IMR-90 (cell line): ENCODE measurements around the gene RADIL. TPM values are rescaled to one million over a fixed set of nuclear protein-coding genes. Genes with fewer than 3 reads are reported as not detected.

Source experiments
- ATAC-seq: fragments of 200-7000 bp; cut with Tn5 transposase; 2 replicates; pipeline ENCODE4 v1.9.1; 2020; ENCODE audit warnings: low read depth, mild to moderate bottlenecking, moderate library complexity
- BruUV-seq: library from RNA; stranded (reverse); fragments of 400-500 nt; replicated peaks from 2 replicates; lab custom pipeline; 2021; lab: Mats Ljungman, UMichigan
- CTCF ChIA-PET: fragments of 300-600 bp; formaldehyde crosslinking; extraction: SDS; loops from one replicate; lab custom pipeline; 2021; ENCODE audit warnings: antibody characterized with exemption; lab: Yijun Ruan, JAX
- POLR2A ChIA-PET: fragments of 300-600 bp; sonication (Branson Sonifier 250); formaldehyde crosslinking; loops from one replicate; lab custom pipeline; 2022; ENCODE audit warnings: antibody characterized with exemption; ENCODE audit not compliant: unreplicated experiment; lab: Charles Lee
- DNase-seq: peaks from one replicate; pipeline ENCODE4 v3.0.0; 2013
- H2AFZ ChIP-seq: replicated peaks from 2 replicates; pipeline ENCODE3; 2013; ENCODE audit warnings: low read length, mild to moderate bottlenecking; ENCODE audit not compliant: poor library complexity
- H2AK5ac ChIP-seq: 2 replicates; pipeline ENCODE4 v1.6.1; 2013; ENCODE audit warnings: low read depth, low read length, inconsistent platforms
- H2AK9ac ChIP-seq: replicated peaks from 2 replicates; pipeline ENCODE3; 2013; ENCODE audit warnings: mild to moderate bottlenecking, low read depth, low read length, moderate library complexity; ENCODE audit not compliant: poor library complexity
- H2BK120ac ChIP-seq: 2 replicates; pipeline ENCODE4 v1.6.1; 2013; ENCODE audit warnings: low read depth, low read length, inconsistent platforms
- H2BK15ac ChIP-seq: 3 replicates; pipeline ENCODE4 v1.6.1; 2013; ENCODE audit warnings: low read depth, low read length, inconsistent platforms
- H2BK20ac ChIP-seq: 2 replicates; pipeline ENCODE4 v1.6.1; 2013; ENCODE audit warnings: low read depth, mild to moderate bottlenecking, inconsistent platforms, low read length, moderate library complexity
- H2BK5ac ChIP-seq: 2 replicates; pipeline ENCODE4 v1.6.1; 2013; ENCODE audit warnings: mild to moderate bottlenecking, low read depth, low read length, inconsistent platforms; ENCODE audit not compliant: poor library complexity, severe bottlenecking
- H3K14ac ChIP-seq: replicated peaks from 2 replicates; pipeline ENCODE4 v1.6.1; 2013; ENCODE audit warnings: low read depth, low read length, inconsistent platforms
- H3K18ac ChIP-seq: 2 replicates; pipeline ENCODE4 v1.6.1; 2013; ENCODE audit warnings: low read depth, low read length, control low read depth
- H3K23ac ChIP-seq: 2 replicates; pipeline ENCODE4 v1.6.1; 2013; ENCODE audit warnings: low read depth, low read length, inconsistent platforms
- H3K27ac ChIP-seq: 2 replicates; pipeline ENCODE4 v1.5.1; 2013; ENCODE audit warnings: mild to moderate bottlenecking, control low read depth, low read length; ENCODE audit not compliant: insufficient read depth
- H3K27me3 ChIP-seq: 2 replicates; pipeline ENCODE4 v1.6.1; 2013; ENCODE audit warnings: low read length; ENCODE audit not compliant: control insufficient read depth, insufficient read depth
- H3K36me3 ChIP-seq: 2 replicates; pipeline ENCODE4 v1.6.1; 2013; ENCODE audit warnings: low read length, mixed read lengths; ENCODE audit not compliant: control insufficient read depth, insufficient read depth
- H3K4ac ChIP-seq: 2 replicates; pipeline ENCODE4 v1.6.1; 2013; ENCODE audit warnings: low read depth, low read length, inconsistent platforms
- H3K4me1 ChIP-seq: 2 replicates; pipeline ENCODE4 v1.6.1; 2013; ENCODE audit warnings: low read length, mixed read lengths; ENCODE audit not compliant: control insufficient read depth, insufficient read depth
- H3K4me2 ChIP-seq: 2 replicates; pipeline ENCODE4 v1.6.1; 2013; ENCODE audit warnings: low read depth, mild to moderate bottlenecking, control low read depth, low read length, moderate library complexity
- H3K4me3 ChIP-seq: 2 replicates; pipeline ENCODE4 v1.5.1; 2013; ENCODE audit warnings: low read depth, mild to moderate bottlenecking, control low read depth, low read length, moderate library complexity; ENCODE audit not compliant: insufficient read depth
- H3K56ac ChIP-seq: 2 replicates; pipeline ENCODE4 v1.6.1; 2013; ENCODE audit warnings: low read length, inconsistent platforms; ENCODE audit not compliant: insufficient read depth; ENCODE audit errors: extremely low read depth
- H3K79me1 ChIP-seq, 2 experiments: 2 replicates each; pipeline ENCODE4 v1.6.1; 2013; ENCODE audit warnings: low read length in 2 of 2, inconsistent platforms in 1 of 2, low read depth in 1 of 2
- H3K9ac ChIP-seq: 2 replicates; pipeline ENCODE4 v1.6.1; 2013; ENCODE audit warnings: low read depth, low read length, control low read depth
- H3K9me1 ChIP-seq: 2 replicates; pipeline ENCODE4 v1.6.1; 2013; ENCODE audit warnings: low read length, inconsistent platforms; ENCODE audit not compliant: insufficient read depth
- H3K9me3 ChIP-seq: 2 replicates; pipeline ENCODE4 v1.6.1; 2013; ENCODE audit warnings: low read length; ENCODE audit not compliant: control insufficient read depth, insufficient read depth
- H4K20me1 ChIP-seq: 2 replicates; pipeline ENCODE4 v1.6.1; 2013; ENCODE audit warnings: low read length, inconsistent platforms; ENCODE audit not compliant: insufficient read depth
- H4K5ac ChIP-seq: 2 replicates; pipeline ENCODE4 v1.6.1; 2013; ENCODE audit warnings: mild to moderate bottlenecking, low read depth, low read length, control low read depth
- H4K8ac ChIP-seq, 2 experiments: 2 replicates each; pipeline ENCODE4 v1.6.1; 2013; ENCODE audit warnings: low read depth in 2 of 2, low read length in 2 of 2, control low read depth in 1 of 2, inconsistent platforms in 1 of 2
- H4K91ac ChIP-seq: 2 replicates; pipeline ENCODE4 v1.6.1; 2013; ENCODE audit warnings: low read depth, low read length, inconsistent platforms; ENCODE audit not compliant: insufficient read depth
- CEBPB ChIP-seq: IDR thresholded peaks from 2 replicates; pipeline ENCODE4 v1.6.1; 2012; ENCODE audit warnings: low read depth, low read length, improper control_type of control experiment
- CHD1 ChIP-seq: IDR thresholded peaks from 2 replicates; pipeline ENCODE4 v1.6.1; 2012; ENCODE audit warnings: low read depth, low read length, improper control_type of control experiment
- MAFK ChIP-seq: IDR thresholded peaks from 2 replicates; pipeline ENCODE4 v1.6.1; 2012; ENCODE audit warnings: low read depth, low read length, improper control_type of control experiment
- MXI1 ChIP-seq: IDR thresholded peaks from 2 replicates; pipeline ENCODE4 v1.6.1; 2012; ENCODE audit warnings: low read depth, mild to moderate bottlenecking, low read length, moderate library complexity, borderline replicate concordance
- NFE2L2 ChIP-seq: fragments of 150-350 bp; IDR thresholded peaks from 2 replicates; pipeline ENCODE4 v1.6.1; 2016; ENCODE audit warnings: low read depth, mild to moderate bottlenecking, low read length
- RAD21 ChIP-seq: IDR thresholded peaks from 2 replicates; pipeline ENCODE4 v1.6.1; 2012; ENCODE audit warnings: low read length, improper control_type of control experiment
- RCOR1 ChIP-seq: IDR thresholded peaks from 2 replicates; pipeline ENCODE4 v1.6.1; 2012; ENCODE audit warnings: mild to moderate bottlenecking, low read length, improper control_type of control experiment; ENCODE audit not compliant: insufficient replicate concordance
- RFX5 ChIP-seq: IDR thresholded peaks from 2 replicates; pipeline ENCODE4 v1.8.0; 2012; ENCODE audit warnings: low read depth, mild to moderate bottlenecking, low read length, moderate library complexity
- WGBS, 2 experiments: methylation state at CpG; one replicate each; pipeline versions ENCODE4 v1.1.5 to v1.1.7; 2013; ENCODE audit warnings: missing lambda C conversion rate in 2 of 2; ENCODE audit not compliant: insufficient read length in 1 of 2; ENCODE audit errors: extremely low coverage in 2 of 2; 5-methylcytosine and 5-hydroxymethylcytosine counted together
- dilution Hi-C: fragments of 300-500 bp; cut with HindIII; formaldehyde crosslinking; loops from one replicate; pipeline ENCODE4 v1.14.3; 2018; ENCODE audit warnings: low sequenced_read_pairs; ENCODE audit not compliant: unreplicated experiment
- in situ Hi-C: fragments of 300-500 bp; cut with MboI; formaldehyde crosslinking; loops from 3 replicates; pipeline ENCODE4 v1.14.3; 2019; ENCODE audit warnings: low sequenced_read_pairs, inconsistent platforms, mixed read lengths
- intact Hi-C: fragments of 100-400 bp; cut with micrococcal nuclease; formaldehyde crosslinking; loops from 2 replicates; pipeline ENCODE4 v1.10.0; 2022
- polyA plus RNA-seq, 3 experiments: library from polyadenylated mRNA; depleted of rRNA; stranded (reverse); fragments of >200 nt; gene quantifications; 2 replicates each; pipeline ENCODE4 v1.2.3, GENCODE V29; 2012; ENCODE audit warnings: low replicate concordance in 1 of 3
- total RNA-seq: library from RNA; depleted of rRNA; stranded (reverse); fragments of >200 nt; gene quantifications from 2 replicates; pipeline ENCODE4 v1.2.3, GENCODE V29; 2012
- TF ChIP-seq, protein P1 (sequence below): fragments of 150-350 bp; IDR thresholded peaks from 2 replicates; pipeline ENCODE4 v1.6.1; 2016; ENCODE audit warnings: low read depth, mild to moderate bottlenecking, low read length, moderate library complexity, borderline replicate concordance
- TF ChIP-seq, protein P2 (sequence below): fragments of 150-350 bp; IDR thresholded peaks from 2 replicates; pipeline ENCODE4 v1.6.1; 2017; ENCODE audit warnings: mild to moderate bottlenecking, antibody characterized with exemption, low read length, low read depth

RADIL gene
- total and polyA plus RNA-seq, 2 of the 4 experiments (the other 2 are of a cell fraction), result 0.18 to 0.48 TPM

DNA sequence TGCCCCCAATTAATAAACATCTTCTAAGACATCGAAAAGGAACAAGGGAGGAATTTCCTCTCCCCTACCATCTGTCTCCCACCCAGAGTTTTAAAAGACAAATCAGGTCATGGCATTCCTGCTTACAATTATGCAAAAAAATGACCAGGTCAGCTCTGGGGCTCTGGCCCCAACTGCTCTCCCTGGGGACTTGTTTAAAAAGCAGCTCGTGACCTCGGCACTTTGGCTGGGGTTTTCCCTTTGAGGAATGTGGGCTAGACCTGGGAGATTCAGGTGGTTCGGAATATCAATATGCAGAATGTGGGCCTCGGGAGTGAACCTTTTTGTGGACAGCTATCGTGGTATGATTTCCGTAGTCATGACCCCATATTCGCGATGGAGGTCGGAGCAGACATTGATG is 648 bp upstream of the RADIL start:
- in situ Hi-C loops, result no loop called here

More for the DNA sequence above, 648 bp upstream of the RADIL start:
- Histone ChIP-seq H2AK9ac (no peak overlapping the region), H4K8ac (no peak overlapping the region), H2AFZ (no peak overlapping the region), H2BK15ac (no peak overlapping the region), H3K27ac (no peak overlapping the region), H3K56ac (no peak overlapping the region), H2AK5ac (no peak overlapping the region), H3K9me3 (no peaks in the 10 kb centered on the region), H2BK120ac (no peak overlapping the region), H3K4me1 (peaks cover 2% of the 10 kb centered on the region; the same call in 1 of the 2 replicates), H3K4me3 (no peak overlapping the region), H4K5ac (no peak overlapping the region), H3K36me3 (no peaks in the 10 kb centered on the region), H3K14ac (no peak overlapping the region), H2BK5ac (no peak overlapping the region), H3K18ac (no peak overlapping the region), H3K4me2 (no peak overlapping the region), H4K91ac (no peak overlapping the region), H3K23ac (no peak overlapping the region), H3K27me3 (peaks cover 2% of the 10 kb centered on the region), H3K9me1 (no peaks in the 10 kb centered on the region), H3K9ac (no peak overlapping the region), H3K4ac (no peak overlapping the region), H4K20me1 (no peaks in the 10 kb centered on the region), H3K79me1 (no peaks in the 10 kb centered on the region), H2BK20ac (no peak overlapping the region)
- TF ChIP-seq CEBPB, result no peak
- TF ChIP-seq CHD1, result no peak
- no peak for TF ChIP-seq RCOR1
- TF ChIP-seq, protein P1, sequence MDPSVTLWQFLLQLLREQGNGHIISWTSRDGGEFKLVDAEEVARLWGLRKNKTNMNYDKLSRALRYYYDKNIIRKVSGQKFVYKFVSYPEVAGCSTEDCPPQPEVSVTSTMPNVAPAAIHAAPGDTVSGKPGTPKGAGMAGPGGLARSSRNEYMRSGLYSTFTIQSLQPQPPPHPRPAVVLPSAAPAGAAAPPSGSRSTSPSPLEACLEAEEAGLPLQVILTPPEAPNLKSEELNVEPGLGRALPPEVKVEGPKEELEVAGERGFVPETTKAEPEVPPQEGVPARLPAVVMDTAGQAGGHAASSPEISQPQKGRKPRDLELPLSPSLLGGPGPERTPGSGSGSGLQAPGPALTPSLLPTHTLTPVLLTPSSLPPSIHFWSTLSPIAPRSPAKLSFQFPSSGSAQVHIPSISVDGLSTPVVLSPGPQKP, result no peak
- TF ChIP-seq RFX5, result no peak
- TF ChIP-seq MAFK, result no peak
- TF ChIP-seq, protein P2, sequence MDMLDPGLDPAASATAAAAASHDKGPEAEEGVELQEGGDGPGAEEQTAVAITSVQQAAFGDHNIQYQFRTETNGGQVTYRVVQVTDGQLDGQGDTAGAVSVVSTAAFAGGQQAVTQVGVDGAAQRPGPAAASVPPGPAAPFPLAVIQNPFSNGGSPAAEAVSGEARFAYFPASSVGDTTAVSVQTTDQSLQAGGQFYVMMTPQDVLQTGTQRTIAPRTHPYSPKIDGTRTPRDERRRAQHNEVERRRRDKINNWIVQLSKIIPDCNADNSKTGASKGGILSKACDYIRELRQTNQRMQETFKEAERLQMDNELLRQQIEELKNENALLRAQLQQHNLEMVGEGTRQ, result no peak
- TF ChIP-seq MXI1, result no peak
- TF ChIP-seq NFE2L2, result no peak
- TF ChIP-seq RAD21, result no peak
- no CpG with 5 or more reads among the region's 10 CpGs for WGBS, 2 experiments
- dilution Hi-C loops, result no loop called here
- no peak for DNase-seq
- BruUV-seq, result no TSS peak
- ATAC-seq, result no peak
- POLR2A ChIA-PET, result no interaction called here
- intact Hi-C loops, result no loop called here
- CTCF ChIA-PET, result no interaction called here
